IMR-90 (cell line): ENCODE measurements around the gene DSN1. TPM values are rescaled to one million over a fixed set of nuclear protein-coding genes. Genes with fewer than 3 reads are reported as not detected.

Experiments
- ATAC-seq: fragments of 200-7000 bp; cut with Tn5 transposase; 2 replicates; pipeline ENCODE4 v1.9.1; 2020; ENCODE audit warnings: low read depth, mild to moderate bottlenecking, moderate library complexity
- BruUV-seq: library from RNA; stranded (reverse); fragments of 400-500 nt; replicated peaks from 2 replicates; lab custom pipeline; 2021; lab: Mats Ljungman, UMichigan
- CTCF ChIA-PET: fragments of 300-600 bp; formaldehyde crosslinking; extraction: SDS; loops from one replicate; lab custom pipeline; 2021; ENCODE audit warnings: antibody characterized with exemption; lab: Yijun Ruan, JAX
- POLR2A ChIA-PET: fragments of 300-600 bp; sonication (Branson Sonifier 250); formaldehyde crosslinking; loops from one replicate; lab custom pipeline; 2022; ENCODE audit warnings: antibody characterized with exemption; ENCODE audit not compliant: unreplicated experiment; lab: Charles Lee
- DNase-seq: peaks from one replicate; pipeline ENCODE4 v3.0.0; 2013
- H2AFZ ChIP-seq: replicated peaks from 2 replicates; pipeline ENCODE3; 2013; ENCODE audit warnings: low read length, mild to moderate bottlenecking; ENCODE audit not compliant: poor library complexity
- H2AK5ac ChIP-seq: 2 replicates; pipeline ENCODE4 v1.6.1; 2013; ENCODE audit warnings: low read depth, low read length, inconsistent platforms
- H2AK9ac ChIP-seq: replicated peaks from 2 replicates; pipeline ENCODE3; 2013; ENCODE audit warnings: mild to moderate bottlenecking, low read depth, low read length, moderate library complexity; ENCODE audit not compliant: poor library complexity
- H2BK120ac ChIP-seq: 2 replicates; pipeline ENCODE4 v1.6.1; 2013; ENCODE audit warnings: low read depth, low read length, inconsistent platforms
- H2BK15ac ChIP-seq: 3 replicates; pipeline ENCODE4 v1.6.1; 2013; ENCODE audit warnings: low read depth, low read length, inconsistent platforms
- H2BK20ac ChIP-seq: 2 replicates; pipeline ENCODE4 v1.6.1; 2013; ENCODE audit warnings: low read depth, mild to moderate bottlenecking, inconsistent platforms, low read length, moderate library complexity
- H2BK5ac ChIP-seq: 2 replicates; pipeline ENCODE4 v1.6.1; 2013; ENCODE audit warnings: mild to moderate bottlenecking, low read depth, low read length, inconsistent platforms; ENCODE audit not compliant: poor library complexity, severe bottlenecking
- H3K14ac ChIP-seq: replicated peaks from 2 replicates; pipeline ENCODE4 v1.6.1; 2013; ENCODE audit warnings: low read depth, low read length, inconsistent platforms
- H3K18ac ChIP-seq: 2 replicates; pipeline ENCODE4 v1.6.1; 2013; ENCODE audit warnings: low read depth, low read length, control low read depth
- H3K23ac ChIP-seq: 2 replicates; pipeline ENCODE4 v1.6.1; 2013; ENCODE audit warnings: low read depth, low read length, inconsistent platforms
- H3K27ac ChIP-seq: 2 replicates; pipeline ENCODE4 v1.5.1; 2013; ENCODE audit warnings: mild to moderate bottlenecking, control low read depth, low read length; ENCODE audit not compliant: insufficient read depth
- H3K27me3 ChIP-seq: 2 replicates; pipeline ENCODE4 v1.6.1; 2013; ENCODE audit warnings: low read length; ENCODE audit not compliant: control insufficient read depth, insufficient read depth
- H3K36me3 ChIP-seq: 2 replicates; pipeline ENCODE4 v1.6.1; 2013; ENCODE audit warnings: low read length, mixed read lengths; ENCODE audit not compliant: control insufficient read depth, insufficient read depth
- H3K4ac ChIP-seq: 2 replicates; pipeline ENCODE4 v1.6.1; 2013; ENCODE audit warnings: low read depth, low read length, inconsistent platforms
- H3K4me1 ChIP-seq: 2 replicates; pipeline ENCODE4 v1.6.1; 2013; ENCODE audit warnings: low read length, mixed read lengths; ENCODE audit not compliant: control insufficient read depth, insufficient read depth
- H3K4me2 ChIP-seq: 2 replicates; pipeline ENCODE4 v1.6.1; 2013; ENCODE audit warnings: low read depth, mild to moderate bottlenecking, control low read depth, low read length, moderate library complexity
- H3K4me3 ChIP-seq: 2 replicates; pipeline ENCODE4 v1.5.1; 2013; ENCODE audit warnings: low read depth, mild to moderate bottlenecking, control low read depth, low read length, moderate library complexity; ENCODE audit not compliant: insufficient read depth
- H3K56ac ChIP-seq: 2 replicates; pipeline ENCODE4 v1.6.1; 2013; ENCODE audit warnings: low read length, inconsistent platforms; ENCODE audit not compliant: insufficient read depth; ENCODE audit errors: extremely low read depth
- H3K79me1 ChIP-seq, 2 experiments: 2 replicates each; pipeline ENCODE4 v1.6.1; 2013; ENCODE audit warnings: low read length in 2 of 2, inconsistent platforms in 1 of 2, low read depth in 1 of 2
- H3K9ac ChIP-seq: 2 replicates; pipeline ENCODE4 v1.6.1; 2013; ENCODE audit warnings: low read depth, low read length, control low read depth
- H3K9me1 ChIP-seq: 2 replicates; pipeline ENCODE4 v1.6.1; 2013; ENCODE audit warnings: low read length, inconsistent platforms; ENCODE audit not compliant: insufficient read depth
- H3K9me3 ChIP-seq: 2 replicates; pipeline ENCODE4 v1.6.1; 2013; ENCODE audit warnings: low read length; ENCODE audit not compliant: control insufficient read depth, insufficient read depth
- H4K20me1 ChIP-seq: 2 replicates; pipeline ENCODE4 v1.6.1; 2013; ENCODE audit warnings: low read length, inconsistent platforms; ENCODE audit not compliant: insufficient read depth
- H4K5ac ChIP-seq: 2 replicates; pipeline ENCODE4 v1.6.1; 2013; ENCODE audit warnings: mild to moderate bottlenecking, low read depth, low read length, control low read depth
- H4K8ac ChIP-seq, 2 experiments: 2 replicates each; pipeline ENCODE4 v1.6.1; 2013; ENCODE audit warnings: low read depth in 2 of 2, low read length in 2 of 2, control low read depth in 1 of 2, inconsistent platforms in 1 of 2
- H4K91ac ChIP-seq: 2 replicates; pipeline ENCODE4 v1.6.1; 2013; ENCODE audit warnings: low read depth, low read length, inconsistent platforms; ENCODE audit not compliant: insufficient read depth
- RCOR1 ChIP-seq: IDR thresholded peaks from 2 replicates; pipeline ENCODE4 v1.6.1; 2012; ENCODE audit warnings: mild to moderate bottlenecking, low read length, improper control_type of control experiment; ENCODE audit not compliant: insufficient replicate concordance
- WGBS, 2 experiments: methylation state at CpG; one replicate each; pipeline versions ENCODE4 v1.1.5 to v1.1.7; 2013; ENCODE audit warnings: missing lambda C conversion rate in 2 of 2; ENCODE audit not compliant: insufficient read length in 1 of 2; ENCODE audit errors: extremely low coverage in 2 of 2; 5-methylcytosine and 5-hydroxymethylcytosine counted together
- dilution Hi-C: fragments of 300-500 bp; cut with HindIII; formaldehyde crosslinking; loops from one replicate; pipeline ENCODE4 v1.14.3; 2018; ENCODE audit warnings: low sequenced_read_pairs; ENCODE audit not compliant: unreplicated experiment
- in situ Hi-C: fragments of 300-500 bp; cut with MboI; formaldehyde crosslinking; loops from 3 replicates; pipeline ENCODE4 v1.14.3; 2019; ENCODE audit warnings: low sequenced_read_pairs, inconsistent platforms, mixed read lengths
- intact Hi-C: fragments of 100-400 bp; cut with micrococcal nuclease; formaldehyde crosslinking; loops from 2 replicates; pipeline ENCODE4 v1.10.0; 2022
- polyA plus RNA-seq, 3 experiments: library from polyadenylated mRNA; depleted of rRNA; stranded (reverse); fragments of >200 nt; gene quantifications; 2 replicates each; pipeline ENCODE4 v1.2.3, GENCODE V29; 2012; ENCODE audit warnings: low replicate concordance in 1 of 3
- total RNA-seq: library from RNA; depleted of rRNA; stranded (reverse); fragments of >200 nt; gene quantifications from 2 replicates; pipeline ENCODE4 v1.2.3, GENCODE V29; 2012

The DSN1 gene
- total and polyA plus RNA-seq, 2 of the 4 experiments (the other 2 are of a cell fraction), result 10.5 to 16.3 TPM

DNA sequence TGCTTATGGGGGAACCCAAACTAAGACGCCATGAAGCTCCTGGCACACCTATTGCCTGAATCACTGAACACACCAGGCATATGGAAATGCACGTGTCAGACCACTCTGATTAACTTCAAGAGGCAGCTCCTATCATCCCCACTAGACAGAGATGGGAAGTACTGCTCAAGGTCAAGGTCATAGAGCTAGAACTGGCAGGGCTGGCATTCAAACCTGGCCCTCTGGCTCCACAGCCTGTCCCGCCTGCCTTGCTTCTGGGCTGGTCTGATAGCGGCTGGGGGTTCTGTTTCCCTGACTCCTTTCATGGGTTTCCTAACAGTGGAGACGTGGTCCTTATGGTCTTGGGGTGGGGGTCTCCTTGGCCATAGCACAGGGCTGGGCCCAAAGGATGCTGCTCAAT lies 22.6 kb upstream of the DSN1 start:
- in situ Hi-C loops (no loop called here), intact Hi-C loops (no loop called here), dilution Hi-C loops (no loop called here)
- Histone ChIP-seq H2AFZ (no peak overlapping the region), H2BK15ac (no peak overlapping the region), H3K18ac (no peak overlapping the region), H3K14ac (no peak overlapping the region), H3K9me3 (no peaks in the 10 kb centered on the region), H2AK9ac (peak overlapping the region; percentile 23), H2AK5ac (no peak overlapping the region), H3K4ac (no peak overlapping the region), H2BK5ac (no peak overlapping the region), H3K9ac (no peak overlapping the region), H3K4me2 (no peak overlapping the region), H2BK120ac (no peak overlapping the region), H3K9me1 (0 out of 2 replicates have a peak, but pooled peaks cover 7% of the 10 kb centered on the region), H4K91ac (no peak overlapping the region), H3K4me3 (no peak overlapping the region), H4K20me1 (peaks cover 9% of the 10 kb centered on the region; the same call in 1 of the 2 replicates), H2BK20ac (no peak overlapping the region), H3K79me1 (peaks cover 42 to 84% of the 10 kb centered on the region in 2 experiments), H4K5ac (no peak overlapping the region), H3K27ac (no peak overlapping the region), H3K56ac (no peak overlapping the region), H3K4me1 (no peaks in the 10 kb centered on the region), H4K8ac (no peak overlapping the region), H3K23ac (no peak overlapping the region), H3K36me3 (peaks cover 62% of the 10 kb centered on the region), H3K27me3 (no peaks in the 10 kb centered on the region)
- BruUV-seq, result no TSS peak
- DNase-seq, result no peak
- TF ChIP-seq RCOR1, result no peak
- ATAC-seq, result no peak
- WGBS, 2 experiments, result 92% methylated on average over 2 of the region's 5 CpGs; no CpG with 5 or more reads in 1 of the 2 experiments
- CTCF ChIA-PET, result no interaction called here
- POLR2A ChIA-PET, result no interaction called here
